Colonic mucosa (tissue), 4 donors: ENCODE data around the gene PRADC1. TPM values are rescaled to one million over a fixed set of nuclear protein-coding genes. Genes with fewer than 3 reads are reported as not detected.

Experiments used
- DNase-seq: peaks from one replicate; pipeline ENCODE4 v3.0.0-alpha.2; 2020
- H3K27ac ChIP-seq: fragments of 200-600 bp; one replicate; pipeline ENCODE4 v1.8.0; 2021
- H3K27me3 ChIP-seq: fragments of 200-600 bp; one replicate; pipeline ENCODE4 v1.8.0; 2021
- H3K36me3 ChIP-seq: fragments of 200-600 bp; one replicate; pipeline ENCODE4 v1.8.0; 2021
- H3K4me1 ChIP-seq: fragments of 200-600 bp; one replicate; pipeline ENCODE4 v1.8.0; 2021; ENCODE audit warnings: mild to moderate bottlenecking
- H3K4me3 ChIP-seq: fragments of 200-600 bp; one replicate; pipeline ENCODE4 v1.8.0; 2021
- H3K9ac ChIP-seq, 2 donors: one replicate each; pipeline ENCODE4 v1.7.0; 2013; ENCODE audit warnings: control low read depth in 2 of 2, low read depth in 2 of 2, low read length in 2 of 2
- H3K9me3 ChIP-seq: fragments of 200-600 bp; one replicate; pipeline ENCODE4 v1.8.0; 2021
- CTCF ChIP-seq: fragments of 200-600 bp; IDR thresholded peaks from one replicate; pipeline ENCODE4 v1.8.0; 2022; ENCODE audit warnings: antibody characterized with exemption, mild to moderate bottlenecking
- intact Hi-C: fragments of 100-400 bp; cut with DNase I; formaldehyde crosslinking; loops from one replicate; pipeline ENCODE4 v1.14.1; 2022
- total RNA-seq, 2 donors: library from RNA; stranded (reverse); fragmentation: NEBNext Ultra II Directional in 1 of 2; extraction: Animal tissue kit (Norgen Biotek cat#: 25700) in 1 of 2; gene quantifications; one replicate each; pipeline ENCODE4 v1.2.1, GENCODE V29; 2021
- donor health status: healthy.
- donor health status: DM: no; HTN: no; CAD: no.
- donor health status: DM: no; HTN: no; CAD: no.

Gene PRADC1
- total RNA-seq, 2 donors from 2014 or later, result 36.2 to 47.5 TPM

DNA sequence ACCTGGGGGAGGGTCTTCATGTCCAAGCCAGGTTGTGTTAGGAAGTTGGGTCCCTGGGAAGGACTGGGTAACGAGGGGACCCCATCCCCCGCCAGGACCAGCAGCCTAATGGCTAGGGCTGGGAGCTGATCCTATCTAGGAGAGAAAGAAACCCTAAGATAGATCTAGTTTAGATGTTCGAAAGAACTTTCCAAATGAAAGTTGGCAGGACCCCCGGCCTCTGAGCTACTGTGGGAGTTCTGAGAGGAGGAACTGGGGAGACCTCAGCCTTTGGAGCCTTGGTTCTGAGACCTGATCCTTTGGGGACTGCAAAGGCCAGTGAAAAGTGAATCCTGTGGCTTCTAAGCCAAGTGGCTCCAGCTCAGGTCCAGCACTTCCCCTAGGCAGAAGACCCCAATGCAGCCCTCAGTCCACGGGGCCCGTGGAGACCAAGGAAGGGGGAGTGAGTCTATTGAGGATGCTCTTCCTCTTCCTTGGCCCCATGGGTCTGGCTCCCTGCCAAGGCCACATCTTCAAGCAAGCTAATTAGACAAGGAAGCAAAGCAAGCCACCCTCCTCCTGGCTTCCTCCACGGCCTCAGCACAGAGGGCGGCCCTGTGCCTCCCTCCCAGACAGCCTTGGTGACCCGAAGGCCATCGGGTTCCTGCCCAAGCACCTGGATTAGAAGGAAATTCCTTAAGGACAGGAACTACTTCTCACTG is 24.5 kb upstream of the PRADC1 start:
- no peak overlapping the region for H3K9ac ChIP-seq
- peak; percentile 36 for DNase-seq
- intact Hi-C loops, result no loop called here
- no peaks in the 10 kb centered on the region for H3K4me1 ChIP-seq
- no peak for TF ChIP-seq CTCF
- no peak overlapping the region for H3K4me3 ChIP-seq
- H3K27me3 ChIP-seq, result no peaks in the 10 kb centered on the region
- H3K36me3 ChIP-seq, result no peaks in the 10 kb centered on the region
- no peaks in the 10 kb centered on the region for H3K9me3 ChIP-seq
- H3K27ac ChIP-seq, result no peak overlapping the region

DNA sequence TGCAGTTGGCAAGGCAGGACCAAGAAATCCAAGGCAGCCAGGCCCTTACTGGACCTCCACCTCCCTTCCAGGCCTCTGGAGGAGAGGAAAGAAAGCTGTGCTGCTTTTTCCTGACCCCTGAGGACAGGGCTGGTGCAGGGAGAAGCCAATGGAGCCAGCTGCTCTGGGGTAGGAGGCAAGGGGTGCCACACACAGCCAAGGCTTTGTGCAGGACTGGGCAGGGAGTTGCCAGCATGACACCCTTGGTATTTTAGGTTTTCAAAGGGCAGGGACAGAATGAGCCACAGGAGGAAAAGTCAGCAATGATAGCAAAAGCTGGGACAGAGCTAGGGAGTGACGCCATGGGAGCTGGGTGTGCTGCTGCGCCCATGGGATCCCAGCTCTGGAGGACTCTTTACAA is 24.0 kb upstream of the PRADC1 start:
- intact Hi-C loops, result no loop called here
- Histone ChIP-seq H3K4me3 (no peak overlapping the region), H3K27ac (no peak overlapping the region), H3K4me1 (no peaks in the 10 kb centered on the region), H3K36me3 (no peaks in the 10 kb centered on the region), H3K27me3 (no peaks in the 10 kb centered on the region), H3K9ac (no peak overlapping the region), H3K9me3 (no peaks in the 10 kb centered on the region)
- no peak for DNase-seq
- no peak for TF ChIP-seq CTCF

DNA sequence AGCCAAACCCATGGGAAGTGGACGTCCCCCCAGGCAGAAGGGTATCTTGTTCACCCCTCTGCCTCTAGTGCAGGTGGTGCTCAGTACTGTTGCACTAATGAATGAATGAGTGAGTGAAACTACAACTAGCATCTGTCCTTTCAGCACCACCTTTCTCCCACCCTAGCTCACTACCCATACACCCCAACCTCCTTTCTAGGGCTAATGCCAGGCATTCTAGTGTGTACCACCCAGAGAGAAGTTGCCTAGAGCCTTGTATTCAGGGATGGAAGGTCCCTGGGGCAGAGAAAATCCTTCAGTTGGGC is 23.5 kb upstream of the PRADC1 start:
- Histone ChIP-seq H3K27ac (no peak overlapping the region), H3K27me3 (no peaks in the 10 kb centered on the region), H3K9me3 (no peaks in the 10 kb centered on the region), H3K9ac (no peak overlapping the region), H3K36me3 (no peaks in the 10 kb centered on the region), H3K4me1 (no peaks in the 10 kb centered on the region), H3K4me3 (no peak overlapping the region)
- intact Hi-C loops, result no loop called here
- TF ChIP-seq CTCF, result no peak
- no peak for DNase-seq

GRCh38 chr2:73255907-73256617 is 23.0 kb upstream of the PRADC1 start:
- Histone ChIP-seq H3K4me3 (no peak overlapping the region), H3K4me1 (no peaks in the 10 kb centered on the region), H3K9ac (no peak overlapping the region), H3K36me3 (no peaks in the 10 kb centered on the region), H3K9me3 (no peaks in the 10 kb centered on the region), H3K27ac (no peak overlapping the region), H3K27me3 (no peaks in the 10 kb centered on the region)
- no peak for DNase-seq
- no peak for TF ChIP-seq CTCF
- intact Hi-C loops, result no loop called here

DNA sequence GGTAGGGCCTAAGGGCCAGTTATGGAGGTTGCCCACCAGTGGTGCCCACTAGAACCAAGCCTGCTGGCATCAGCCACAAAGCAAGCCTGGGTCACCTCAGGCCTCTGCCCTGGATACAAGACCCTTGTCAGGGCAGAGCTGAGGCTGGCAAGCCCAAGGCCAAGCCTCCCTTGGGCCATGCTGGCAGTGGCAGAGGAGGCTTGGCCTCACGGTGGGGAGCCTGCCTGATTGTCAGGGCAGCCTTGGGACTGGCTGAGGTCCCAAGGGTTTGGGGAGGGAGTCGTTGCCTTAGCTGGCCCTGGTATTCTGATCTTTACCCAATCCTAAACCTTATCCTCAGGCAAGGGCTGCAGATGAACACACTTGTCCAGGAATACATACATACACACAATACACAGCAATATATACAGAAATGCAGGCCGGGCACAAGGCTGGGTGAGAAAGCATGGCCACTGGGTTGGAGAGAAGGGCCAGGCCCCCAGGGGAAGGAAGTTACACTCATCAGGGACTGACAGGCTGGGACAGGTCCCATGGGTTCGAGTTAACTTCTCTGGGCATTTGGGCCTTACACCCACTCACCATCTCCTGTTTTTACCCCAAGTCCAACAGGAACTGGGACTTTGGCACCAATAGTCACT is 22.1 kb upstream of the PRADC1 start:
- Histone ChIP-seq H3K36me3 (no peaks in the 10 kb centered on the region), H3K9me3 (no peaks in the 10 kb centered on the region), H3K27ac (no peak overlapping the region), H3K27me3 (no peaks in the 10 kb centered on the region), H3K4me1 (no peaks in the 10 kb centered on the region), H3K4me3 (no peak overlapping the region), H3K9ac (no peak overlapping the region)
- DNase-seq, result no peak
- intact Hi-C loops, result no loop called here
- TF ChIP-seq CTCF, result no peak
